Ovary (tissue), 9 donors: ENCODE data around the gene BEAN1. TPM values are rescaled to one million over a fixed set of nuclear protein-coding genes. Genes with fewer than 3 reads are reported as not detected.

ENCODE experiments used
- DNase-seq, 5 donors: peaks; one replicate each; pipeline ENCODE4 v3.0.0-alpha.2; 2019 to 2020
- H3K27ac ChIP-seq, 2 donors: fragments of 200-600 bp; one replicate each; pipeline versions ENCODE4 v1.5.1 to v1.8.0; 2019 to 2022
- H3K27me3 ChIP-seq: fragments of 200-600 bp; one replicate; pipeline ENCODE4 v1.8.0; 2022
- H3K36me3 ChIP-seq: fragments of 200-600 bp; sonication (generic); one replicate; pipeline ENCODE4 v1.5.1; 2019
- H3K4me1 ChIP-seq: one replicate; pipeline ENCODE4 v1.8.1; 2013; ENCODE audit warnings: mild to moderate bottlenecking, moderate library complexity; ENCODE audit not compliant: insufficient read depth
- H3K4me3 ChIP-seq: fragments of 200-600 bp; sonication (generic); one replicate; pipeline ENCODE4 v1.5.1; 2017
- H3K9me3 ChIP-seq, 2 donors: fragments of 200-600 bp in 1 of 2; sonication (generic) in 1 of 2; one replicate each; pipeline versions ENCODE4 v1.5.1 to v1.8.1; 2013 to 2019; ENCODE audit warnings: mild to moderate bottlenecking in 1 of 2, moderate library complexity in 1 of 2
- CTCF ChIP-seq, 3 donors: fragments of 450-650 bp in 2 of 3; fragments of 200-600 bp in 1 of 3; IDR thresholded peaks; one replicate each; pipeline versions ENCODE4 v1.5.1 to v1.8.0; 2016 to 2022; ENCODE audit warnings: antibody characterized with exemption in 3 of 3, mild to moderate bottlenecking in 1 of 3
- EP300 ChIP-seq: sonication (generic); formaldehyde crosslinking; IDR thresholded peaks from one replicate; pipeline ENCODE4 v1.6.1; 2017; ENCODE audit warnings: antibody characterized with exemption
- POLR2A ChIP-seq: fragments of 450-650 bp; IDR thresholded peaks from one replicate; pipeline ENCODE4 v1.6.1; 2017; ENCODE audit warnings: antibody characterized with exemption, mild to moderate bottlenecking, moderate library complexity
- WGBS, 3 donors: extraction: QIAGEN DNeasy Blood & Tissue Kit in 1 of 3; methylation state at CpG; one replicate each; pipeline versions ENCODE4 v1.1.5 to v1.1.7; 2013 to 2017; 5-methylcytosine and 5-hydroxymethylcytosine counted together
- intact Hi-C, 4 donors: fragments of 100-400 bp; cut with DNase I; formaldehyde crosslinking; loops; one replicate each; pipeline versions ENCODE4 v1.11.0 to v1.15.1; 2022 to 2023
- polyA plus RNA-seq, 2 donors: library from polyadenylated mRNA; stranded (reverse); fragments of 200-250 nt in 1 of 2; fragments of 350-450 nt in 1 of 2; fragmentation: Illumina TruSeq in 1 of 2; extraction: RNeasy Lipid Tissue Mini Kit (QIAGEN cat#74804) in 1 of 2; gene quantifications; one replicate each; pipeline ENCODE4 v1.2.3, GENCODE V29; 2013 to 2014
- total RNA-seq, 7 donors: library from RNA; depleted of rRNA in 2 of 7; stranded (reverse); fragments of >200 nt in 2 of 7; fragmentation: NEBNext Ultra II Directional in 3 of 7; extraction: Animal tissue kit (Norgen Biotek cat#: 25700) in 3 of 7; gene quantifications; one replicate each; pipeline versions ENCODE4 v1.1.0 to v1.2.4, GENCODE V29; 2016 to 2023
- donor health status: DM: no; HTN: no; CAD: no; lungs with moderate emphysema.
- donor health status: DM: no; HTN: no; CAD: no.
- donor health status: Bipolar disorder and iron deficiency.
- donor health status: DM: yes; HTN: yes; CAD: no.
- donor health status: DM: no; HTN: no; CAD: no.
- donor health status: DM: yes; HTN: yes; CAD: no.

The BEAN1 gene
- total and polyA plus RNA-seq, 9 donors = 0.15 to 2.2 (median 0.61) TPM; not detected in 1

GRCh38 chr16:66471264-66471663, 44.2 kb downstream of the BEAN1 start:
- 90 to 92% (median 91%) methylated on average over 10 of the region's 10 CpGs for WGBS, 3 donors
- Histone ChIP-seq H3K9me3 (no peaks in the 10 kb centered on the region), H3K27me3 (no peaks in the 10 kb centered on the region), H3K36me3 (no peaks in the 10 kb centered on the region), H3K4me1 (no peaks in the 10 kb centered on the region), H3K4me3 (no peak overlapping the region), H3K27ac (no peak overlapping the region)
- intact Hi-C loops = no loop called here
- DNase-seq = peak in 1 of 5 donors; percentile 13
- TF ChIP-seq EP300 (no peak), CTCF (IDR thresholded peaks at IDR 0.05) (no peak), POLR2A (no peak)

- no peaks in the 10 kb centered on the region for H3K4me1 ChIP-seq
- H3K36me3 ChIP-seq = no peaks in the 10 kb centered on the region
- H3K4me3 ChIP-seq = no peak overlapping the region
- WGBS, 3 donors = 87 to 89% (median 88%) methylated on average over 10 of the region's 10 CpGs
- no peak overlapping the region for H3K27ac ChIP-seq
- DNase-seq = peak in 1 of 5 donors; percentile 26
- H3K27me3 ChIP-seq = no peaks in the 10 kb centered on the region
- intact Hi-C loops = no loop called here
- no peak for TF ChIP-seq CTCF (IDR thresholded peaks at IDR 0.05)
- no peak for TF ChIP-seq EP300
- no peak for TF ChIP-seq POLR2A
- H3K9me3 ChIP-seq = no peaks in the 10 kb centered on the region
Observed at GRCh38 chr16:66471716-66472393, 44.8 kb downstream of the BEAN1 start.

GRCh38 chr16:66473051-66473571, 46.0 kb downstream of the BEAN1 start:
- no peak overlapping the region for H3K27ac ChIP-seq
- no peak for TF ChIP-seq POLR2A
- TF ChIP-seq EP300 = no peak
- TF ChIP-seq CTCF (IDR thresholded peaks at IDR 0.05) = no peak
- no peaks in the 10 kb centered on the region for H3K36me3 ChIP-seq
- peak in 1 of 5 donors; percentile 29 for DNase-seq
- 80 to 86% (median 81%) methylated on average over 15 of the region's 15 CpGs for WGBS, 3 donors
- H3K4me3 ChIP-seq = no peak overlapping the region
- intact Hi-C loops = no loop called here
- H3K27me3 ChIP-seq = no peaks in the 10 kb centered on the region
- H3K4me1 ChIP-seq = peaks cover 2% of the 10 kb centered on the region
- H3K9me3 ChIP-seq = no peaks in the 10 kb centered on the region

DNA sequence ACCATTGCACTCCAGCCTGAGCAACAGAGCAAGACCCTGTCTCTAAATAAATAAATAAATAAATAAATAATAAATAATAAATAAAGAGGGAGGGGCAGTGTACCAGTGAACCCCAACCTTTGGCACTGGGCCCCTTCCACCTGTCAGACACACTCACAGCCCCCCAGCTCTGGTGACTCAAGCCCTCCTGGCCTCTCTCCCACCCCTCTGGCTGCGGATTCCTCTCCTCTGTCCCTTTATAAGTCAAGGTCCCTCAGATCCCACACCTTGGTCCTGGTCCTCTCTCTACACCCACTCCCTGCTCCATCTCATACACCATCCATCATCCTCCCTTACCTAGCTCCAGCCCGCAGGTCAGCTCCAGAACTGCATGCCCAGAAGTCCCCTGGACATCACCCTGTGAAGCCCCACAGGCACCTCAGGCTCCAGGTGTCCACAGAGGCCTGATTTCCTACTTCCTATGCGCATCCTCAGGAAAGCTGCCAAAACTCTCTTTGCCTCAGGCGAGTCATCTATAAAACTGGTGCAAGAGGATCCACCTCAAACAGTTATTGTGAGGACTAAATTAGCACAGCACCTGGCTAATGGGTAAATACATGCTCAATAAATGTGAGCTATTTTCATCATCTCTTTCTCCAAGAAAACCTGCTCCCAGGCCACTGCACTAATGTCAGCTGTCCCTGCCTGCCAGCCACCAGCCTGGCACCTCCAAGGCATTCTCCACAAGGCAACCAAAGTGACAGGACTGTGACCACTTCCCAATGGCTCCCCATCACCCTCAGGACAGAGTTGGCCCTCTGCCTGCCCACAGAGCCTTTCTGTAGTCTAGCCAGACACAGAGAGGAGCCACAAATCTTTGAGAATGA, 46.8 kb downstream of the BEAN1 start:
- H3K9me3 ChIP-seq = no peaks in the 10 kb centered on the region
- no peak overlapping the region for H3K27ac ChIP-seq
- TF ChIP-seq POLR2A = no peak
- TF ChIP-seq CTCF (IDR thresholded peaks at IDR 0.05) = no peak
- no peak for TF ChIP-seq EP300
- no peak overlapping the region for H3K4me3 ChIP-seq
- DNase-seq = peak in 1 of 5 donors; percentile 17
- H3K27me3 ChIP-seq = no peaks in the 10 kb centered on the region
- peaks cover 3% of the 10 kb centered on the region for H3K4me1 ChIP-seq
- 82 to 86% (median 84%) methylated on average over 4 of the region's 4 CpGs for WGBS, 3 donors
- intact Hi-C loops = no loop called here
- H3K36me3 ChIP-seq = no peaks in the 10 kb centered on the region
